Activated CD8-positive, alpha-beta T cell treated with anti-CD3 and anti-CD28 coated beads for 36 hours (primary cell): ENCODE data around the gene COA8. TPM values are rescaled to one million over a fixed set of nuclear protein-coding genes. Genes with fewer than 3 reads are reported as not detected.
A peak's percentile ranks its signal among the peaks of the same experiment; 100 is the strongest.

Source experiments
- ATAC-seq: fragments of 200-7000 bp; cut with Tn5 transposase; one replicate; pipeline ENCODE4 v1.10.0; 2021; ENCODE audit warnings: mild to moderate bottlenecking, moderate library complexity
- CTCF ChIA-PET: fragments of 350-600 bp; sonication (Branson Sonifier 250); formaldehyde crosslinking; loops from one replicate; lab custom pipeline; 2021; ENCODE audit warnings: antibody characterized with exemption; lab: Charles Lee
- POLR2A ChIA-PET: fragments of 350-600 bp; sonication (Branson Sonifier 250); formaldehyde crosslinking; loops from one replicate; lab custom pipeline; 2021; ENCODE audit warnings: antibody characterized with exemption; lab: Charles Lee
- DNase-seq: peaks from one replicate; pipeline ENCODE4 v3.0.0-alpha.2; 2020
- H3K27ac Mint-ChIP-seq: one replicate; pipeline ENCODE4 v1.8.0; 2021; ENCODE audit warnings: mild to moderate bottlenecking, mixed read lengths
- H3K27me3 Mint-ChIP-seq: one replicate; pipeline ENCODE4 v1.8.0; 2021; ENCODE audit warnings: mixed read lengths
- H3K36me3 Mint-ChIP-seq: one replicate; pipeline ENCODE4 v1.8.0; 2021; ENCODE audit warnings: low read depth, mixed read lengths
- H3K4me1 Mint-ChIP-seq: one replicate; pipeline ENCODE4 v1.8.0; 2021; ENCODE audit warnings: low read depth, mixed read lengths
- H3K4me3 Mint-ChIP-seq: one replicate; pipeline ENCODE4 v1.8.0; 2021; ENCODE audit warnings: mild to moderate bottlenecking, moderate library complexity, mixed read lengths
- H3K9me3 Mint-ChIP-seq: one replicate; pipeline ENCODE4 v1.8.0; 2021; ENCODE audit warnings: mixed read lengths
- intact Hi-C: fragments of 100-400 bp; cut with micrococcal nuclease; formaldehyde crosslinking; loops from one replicate; pipeline ENCODE4 v1.10.0; 2022
- total RNA-seq, 2 experiments: library from RNA; stranded (reverse); gene quantifications; one replicate each; pipeline ENCODE4 v1.2.3, GENCODE V29; 2021
- TF ChIP-seq, protein P1 (sequence below): fragments of 200-600 bp; IDR thresholded peaks from one replicate; pipeline ENCODE4 v1.8.0; 2022; ENCODE audit warnings: antibody characterized with exemption, mild to moderate bottlenecking

The COA8 gene
- total RNA-seq, 2 experiments from 2014 or later = 40.3 to 45.6 TPM

DNA sequence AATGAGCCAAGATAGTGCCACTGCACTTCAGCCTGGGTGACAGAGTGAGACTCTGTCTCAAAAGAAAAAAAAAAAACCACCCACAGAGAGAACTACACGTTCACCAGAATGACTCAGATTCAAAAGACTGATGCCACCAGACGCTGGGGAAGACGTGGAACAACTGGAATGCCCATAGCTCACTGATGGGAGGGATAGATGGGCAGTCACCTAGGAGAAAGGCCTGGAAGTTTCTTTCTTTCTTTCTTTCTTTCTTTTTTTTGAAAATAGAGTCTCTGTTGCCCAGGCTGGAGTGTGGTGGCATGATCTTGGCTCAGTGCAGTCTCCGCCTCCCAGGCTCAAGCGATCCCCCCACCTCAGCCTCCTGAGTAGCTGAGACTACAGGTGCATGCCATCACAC, 56.3 kb downstream of the COA8 start:
- Mint-ChIP-seq H3K4me1 (peaks cover 1% of the 10 kb centered on the region), H3K9me3 (no peaks in the 10 kb centered on the region), H3K27ac (no peak overlapping the region), H3K27me3 (peaks cover 3% of the 10 kb centered on the region), H3K4me3 (no peak overlapping the region), H3K36me3 (no peaks in the 10 kb centered on the region)
- ATAC-seq = no peak
- ChIA-PET CTCF (no interaction called here), POLR2A (no interaction called here)
- DNase-seq = no peak
- TF ChIP-seq, protein P1, sequence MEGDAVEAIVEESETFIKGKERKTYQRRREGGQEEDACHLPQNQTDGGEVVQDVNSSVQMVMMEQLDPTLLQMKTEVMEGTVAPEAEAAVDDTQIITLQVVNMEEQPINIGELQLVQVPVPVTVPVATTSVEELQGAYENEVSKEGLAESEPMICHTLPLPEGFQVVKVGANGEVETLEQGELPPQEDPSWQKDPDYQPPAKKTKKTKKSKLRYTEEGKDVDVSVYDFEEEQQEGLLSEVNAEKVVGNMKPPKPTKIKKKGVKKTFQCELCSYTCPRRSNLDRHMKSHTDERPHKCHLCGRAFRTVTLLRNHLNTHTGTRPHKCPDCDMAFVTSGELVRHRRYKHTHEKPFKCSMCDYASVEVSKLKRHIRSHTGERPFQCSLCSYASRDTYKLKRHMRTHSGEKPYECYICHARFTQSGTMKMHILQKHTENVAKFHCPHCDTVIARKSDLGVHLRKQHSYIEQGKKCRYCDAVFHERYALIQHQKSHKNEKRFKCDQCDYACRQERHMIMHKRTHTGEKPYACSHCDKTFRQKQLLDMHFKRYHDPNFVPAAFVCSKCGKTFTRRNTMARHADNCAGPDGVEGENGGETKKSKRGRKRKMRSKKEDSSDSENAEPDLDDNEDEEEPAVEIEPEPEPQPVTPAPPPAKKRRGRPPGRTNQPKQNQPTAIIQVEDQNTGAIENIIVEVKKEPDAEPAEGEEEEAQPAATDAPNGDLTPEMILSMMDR = no peak
- intact Hi-C loops = no loop called here

DNA sequence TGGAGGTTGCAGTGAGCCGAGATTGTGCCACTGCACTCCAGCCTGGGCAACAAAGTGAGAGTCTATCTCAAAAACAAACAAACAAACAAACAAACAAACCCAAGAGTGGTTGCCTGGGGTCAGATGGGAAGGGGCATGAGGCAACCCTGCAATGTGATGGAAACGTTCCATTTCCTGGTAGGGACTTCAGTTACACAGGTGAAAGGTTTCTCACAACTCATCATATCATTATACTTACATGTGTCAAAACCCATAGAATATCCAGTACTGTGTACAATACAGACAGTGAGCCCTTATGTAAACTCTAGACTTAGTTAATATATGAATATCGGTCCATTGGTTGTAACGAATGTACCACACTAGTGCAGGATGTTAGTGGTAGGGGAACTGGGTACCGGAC, 59.1 kb downstream of the COA8 start:
- DNase-seq (no peak), ATAC-seq (no peak)
- peaks cover 15% of the 10 kb centered on the region for H3K4me1 Mint-ChIP-seq
- H3K4me3 Mint-ChIP-seq = no peak overlapping the region
- H3K36me3 Mint-ChIP-seq = no peaks in the 10 kb centered on the region
- TF ChIP-seq, protein P1 = no peak
- intact Hi-C loops = no loop called here
- ChIA-PET POLR2A (no interaction called here), CTCF (interaction anchor here (1.2 kb wide), 1 partner anchor 58 kb away, joined by 3 read pairs; no protein-coding TSS in a partner anchor)
- peaks cover 3% of the 10 kb centered on the region for H3K27me3 Mint-ChIP-seq
- no peak overlapping the region for H3K27ac Mint-ChIP-seq
- no peaks in the 10 kb centered on the region for H3K9me3 Mint-ChIP-seq

DNA sequence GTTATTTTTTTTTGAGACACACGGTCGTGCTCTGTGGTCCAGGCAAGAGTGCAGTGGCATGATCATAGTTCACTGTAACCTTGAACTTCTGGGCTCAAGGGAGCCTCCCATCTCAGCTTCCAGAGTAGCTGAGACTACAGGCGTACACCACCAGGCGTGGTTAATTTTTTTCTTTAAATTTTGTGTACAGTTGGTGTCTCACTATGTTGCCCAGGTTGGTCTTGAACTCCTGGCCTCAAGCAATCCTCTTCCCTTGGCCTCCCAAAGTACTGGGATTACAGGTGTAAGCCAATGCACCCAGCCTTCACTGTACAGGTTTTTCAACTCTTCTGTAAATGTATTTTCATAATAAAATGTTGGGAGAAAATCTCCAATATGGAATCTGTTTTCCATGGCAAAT, 60.5 kb downstream of the COA8 start:
- no peak for ATAC-seq
- TF ChIP-seq, protein P1 = no peak
- peaks cover 3% of the 10 kb centered on the region for H3K27me3 Mint-ChIP-seq
- no peak overlapping the region for H3K4me3 Mint-ChIP-seq
- POLR2A ChIA-PET = interaction anchor here (0.8 kb wide), 1 partner anchor 61 kb away, joined by 3 read pairs; no protein-coding TSS in a partner anchor
- H3K9me3 Mint-ChIP-seq = no peaks in the 10 kb centered on the region
- H3K27ac Mint-ChIP-seq = no peak overlapping the region
- peaks cover 15% of the 10 kb centered on the region for H3K4me1 Mint-ChIP-seq
- intact Hi-C loops = no loop called here
- DNase-seq = no peak
- no peaks in the 10 kb centered on the region for H3K36me3 Mint-ChIP-seq
- CTCF ChIA-PET = interaction anchor here (1.3 kb wide), 1 partner anchor 174 kb away, joined by 3 read pairs; no protein-coding TSS in a partner anchor

DNA sequence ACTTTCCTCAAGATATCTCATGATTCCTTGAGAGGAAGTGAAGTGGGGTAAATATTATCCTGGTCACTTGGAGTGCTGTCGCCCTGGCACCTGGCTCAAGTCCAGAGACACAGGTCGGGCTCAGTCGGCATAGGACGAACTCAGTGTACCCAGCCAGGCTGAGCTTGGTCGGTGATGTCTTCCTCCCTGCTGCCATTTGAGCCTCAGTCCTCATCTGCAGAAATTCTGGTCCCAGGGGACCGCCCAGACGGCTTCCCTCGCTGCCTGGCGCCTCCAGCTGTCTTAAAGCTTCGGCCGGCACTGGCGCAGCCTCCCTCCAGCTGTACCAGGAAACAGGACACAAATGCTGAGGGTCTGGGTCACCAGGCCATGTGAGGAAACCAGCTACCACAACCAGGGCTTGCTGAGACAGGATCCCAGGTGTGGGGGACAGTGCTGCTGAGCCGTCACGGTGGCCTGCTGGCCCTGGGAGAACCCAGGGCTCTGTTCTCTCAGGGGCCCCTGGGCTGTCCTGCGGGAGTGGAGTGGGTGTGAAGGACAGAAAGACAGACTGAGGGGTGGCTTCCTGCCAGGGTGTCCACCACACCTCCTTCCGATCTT, 61.2 kb downstream of the COA8 start:
- Mint-ChIP-seq H3K4me1 (peaks cover 15% of the 10 kb centered on the region), H3K27ac (no peak overlapping the region), H3K9me3 (no peaks in the 10 kb centered on the region), H3K4me3 (no peak overlapping the region), H3K36me3 (no peaks in the 10 kb centered on the region), H3K27me3 (peaks cover 3% of the 10 kb centered on the region)
- ATAC-seq (no peak), DNase-seq (no peak)
- ChIA-PET CTCF (interaction anchor here (1.3 kb wide), 1 partner anchor 174 kb away, joined by 3 read pairs; no protein-coding TSS in a partner anchor), POLR2A (interaction anchor here (0.8 to 2.6 kb wide), 2 partner anchors 16 to 62 kb away, joined by 3 to 9 read pairs; no protein-coding TSS in a partner anchor)
- TF ChIP-seq, protein P1 = no peak
- intact Hi-C loops = no loop called here

DNA sequence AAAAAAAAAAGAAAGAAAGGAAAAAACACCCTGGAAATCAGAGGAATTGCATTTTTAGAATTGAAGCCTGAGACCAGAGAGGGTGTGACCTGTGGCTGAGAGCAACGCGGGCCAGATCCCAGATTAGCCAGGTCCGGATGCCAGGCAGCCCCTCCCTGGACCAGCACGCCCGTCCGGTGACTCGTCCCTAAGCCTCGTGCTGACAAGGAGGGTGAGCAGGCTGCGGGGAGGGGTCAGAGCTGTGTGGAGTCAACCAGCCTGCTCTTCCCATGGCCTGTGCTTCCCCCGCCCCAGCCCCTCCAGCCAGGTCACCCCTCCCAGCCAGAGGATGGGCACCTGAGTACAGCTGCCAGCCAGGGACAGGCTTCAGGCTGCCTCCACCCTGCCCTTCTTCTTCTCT, 62.1 kb downstream of the COA8 start:
- no peak for ATAC-seq
- Mint-ChIP-seq H3K4me3 (peak overlapping the region; percentile 26), H3K9me3 (no peaks in the 10 kb centered on the region)

More for the DNA sequence above, 62.1 kb downstream of the COA8 start:
- POLR2A ChIA-PET = interaction anchor here (2.6 kb wide), 1 partner anchor 17 kb away, joined by 9 read pairs; no protein-coding TSS in a partner anchor
- CTCF ChIA-PET = no interaction called here
- Mint-ChIP-seq H3K36me3 (peaks cover under 1% of the 10 kb centered on the region), H3K4me1 (peaks cover 15% of the 10 kb centered on the region), H3K27me3 (peaks cover 3% of the 10 kb centered on the region), H3K27ac (peak overlapping the region; percentile 74)
- DNase-seq = peak; percentile 38
- intact Hi-C loops = no loop called here
- TF ChIP-seq, protein P1 = no peak
